Breast epithelium (tissue), 3 donors: ENCODE results near the gene BAIAP2L2.

Source experiments
- POLR2AphosphoS5 ChIP-seq, 3 donors: sonication (generic); formaldehyde crosslinking; IDR thresholded peaks; one replicate each; pipeline ENCODE4 v1.6.1; 2017; ENCODE audit warnings: antibody characterized with exemption in 3 of 3
- TF ChIP-seq, protein P1 (sequence below), 3 donors: fragments of 450-650 bp; IDR thresholded peaks; one replicate each; pipeline ENCODE4 v1.5.1; 2016 to 2017; ENCODE audit warnings: antibody characterized with exemption in 3 of 3, mild to moderate bottlenecking in 3 of 3, moderate library complexity in 3 of 3

DNA sequence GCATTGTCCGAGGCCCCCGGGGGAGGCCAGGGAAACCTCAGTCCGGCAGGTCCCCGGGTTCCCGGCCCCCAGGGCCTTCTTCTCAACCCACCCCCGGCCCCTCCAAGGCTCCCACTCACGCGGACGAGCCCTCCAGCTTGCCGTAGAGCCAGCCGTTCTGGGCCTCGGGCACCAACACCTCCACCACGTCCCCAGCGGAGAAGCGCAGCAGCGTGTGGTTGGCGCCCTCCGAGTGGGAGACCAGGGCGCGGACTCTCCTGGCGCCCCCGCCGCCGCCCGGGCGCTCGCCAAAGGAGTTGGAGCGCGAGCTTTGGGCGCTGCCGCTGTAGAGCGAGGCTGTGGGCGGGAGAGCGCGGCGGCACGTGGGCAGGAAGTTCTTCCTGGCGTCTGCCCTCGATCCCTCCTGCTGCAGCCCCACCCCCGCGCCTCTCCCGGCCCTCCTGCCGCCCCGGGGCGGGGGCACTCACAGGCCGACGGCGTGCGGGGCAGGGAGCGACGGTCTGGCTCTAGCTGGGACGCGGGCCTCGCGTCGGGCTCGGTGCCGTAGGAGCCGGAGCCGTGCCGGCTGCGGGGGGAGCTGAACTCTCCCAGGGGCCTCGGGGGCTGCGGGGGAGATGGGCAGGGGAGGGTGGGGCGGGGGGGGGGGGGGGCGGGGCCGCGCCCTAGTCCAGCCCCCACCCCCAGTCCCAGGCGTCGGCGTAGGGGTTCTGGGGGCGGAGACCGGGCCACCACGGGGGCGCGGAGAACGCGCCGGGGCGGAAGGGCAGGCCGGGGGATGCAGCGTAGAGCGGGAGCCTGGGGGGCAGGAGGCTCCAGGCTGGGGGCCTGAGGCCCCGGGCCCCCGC, 21.6 kb downstream of the BAIAP2L2 start:
- TF ChIP-seq, protein P1, sequence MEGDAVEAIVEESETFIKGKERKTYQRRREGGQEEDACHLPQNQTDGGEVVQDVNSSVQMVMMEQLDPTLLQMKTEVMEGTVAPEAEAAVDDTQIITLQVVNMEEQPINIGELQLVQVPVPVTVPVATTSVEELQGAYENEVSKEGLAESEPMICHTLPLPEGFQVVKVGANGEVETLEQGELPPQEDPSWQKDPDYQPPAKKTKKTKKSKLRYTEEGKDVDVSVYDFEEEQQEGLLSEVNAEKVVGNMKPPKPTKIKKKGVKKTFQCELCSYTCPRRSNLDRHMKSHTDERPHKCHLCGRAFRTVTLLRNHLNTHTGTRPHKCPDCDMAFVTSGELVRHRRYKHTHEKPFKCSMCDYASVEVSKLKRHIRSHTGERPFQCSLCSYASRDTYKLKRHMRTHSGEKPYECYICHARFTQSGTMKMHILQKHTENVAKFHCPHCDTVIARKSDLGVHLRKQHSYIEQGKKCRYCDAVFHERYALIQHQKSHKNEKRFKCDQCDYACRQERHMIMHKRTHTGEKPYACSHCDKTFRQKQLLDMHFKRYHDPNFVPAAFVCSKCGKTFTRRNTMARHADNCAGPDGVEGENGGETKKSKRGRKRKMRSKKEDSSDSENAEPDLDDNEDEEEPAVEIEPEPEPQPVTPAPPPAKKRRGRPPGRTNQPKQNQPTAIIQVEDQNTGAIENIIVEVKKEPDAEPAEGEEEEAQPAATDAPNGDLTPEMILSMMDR (IDR thresholded peaks at IDR 0.05), result no peak
- no peak for TF ChIP-seq POLR2AphosphoS5 (IDR thresholded peaks at IDR 0.05)
